Measurements from ENCODE around the gene SYT14. TPM values are rescaled to one million over a fixed set of nuclear protein-coding genes. Genes with fewer than 3 reads are reported as not detected.
"Not testable (repeated sequence)": the region's sequence is repeated elsewhere in the genome, so short reads cannot be mapped to it uniquely, and the experiment has no call there.

Gene SYT14
- total RNA-seq, 1 donor from 2014 or later: 0.03 TPM

GRCh38 chr1:210189426-210189825 lies 251.4 kb downstream of the SYT14 start:
- no peak for TF ChIP-seq CTCF (IDR thresholded peaks at IDR 0.05)

GRCh38 chr1:210195635-210196160 lies 257.7 kb downstream of the SYT14 start:
- H3K9me3 ChIP-seq: no peaks in the 10 kb centered on the region
- intact Hi-C loops (cut with DNase I): no loop called here
- H3K27ac ChIP-seq: no peak overlapping the region

More at GRCh38 chr1:210189426-210189825, 251.4 kb downstream of the SYT14 start:
- Histone ChIP-seq H3K4me1 (no peaks in the 10 kb centered on the region), H3K27me3 (no peaks in the 10 kb centered on the region), H3K27ac (no peak overlapping the region), H3K9me3 (no peaks in the 10 kb centered on the region), H3K36me3 (no peaks in the 10 kb centered on the region), H3K4me3 (no peak overlapping the region)
- ATAC-seq (no peak), DNase-seq (no peak)
- intact Hi-C loops (cut with DNase I): no loop called here

GRCh38 chr1:210196266-210196665 lies 258.2 kb downstream of the SYT14 start:
- intact Hi-C loops (cut with DNase I): not testable (repeated sequence)

More at GRCh38 chr1:210195635-210196160, 257.7 kb downstream of the SYT14 start:
- no peaks in the 10 kb centered on the region for H3K36me3 ChIP-seq
- no peaks in the 10 kb centered on the region for H3K27me3 ChIP-seq
- no peak for ATAC-seq
- DNase-seq: no peak
- no peak for TF ChIP-seq CTCF (IDR thresholded peaks at IDR 0.05)
- H3K4me3 ChIP-seq: no peak overlapping the region
- H3K4me1 ChIP-seq: no peaks in the 10 kb centered on the region

GRCh38 chr1:210198840-210199239 lies 260.8 kb downstream of the SYT14 start:
- intact Hi-C loops (cut with DNase I): no loop called here
- no peaks in the 10 kb centered on the region for H3K36me3 ChIP-seq
- H3K27ac ChIP-seq: no peak overlapping the region
- no peaks in the 10 kb centered on the region for H3K27me3 ChIP-seq
- DNase-seq: no peak
- H3K4me3 ChIP-seq: no peak overlapping the region
- TF ChIP-seq CTCF (IDR thresholded peaks at IDR 0.05): no peak
- ATAC-seq: no peak
- H3K9me3 ChIP-seq: no peaks in the 10 kb centered on the region
- no peaks in the 10 kb centered on the region for H3K4me1 ChIP-seq

More at GRCh38 chr1:210196266-210196665, 258.2 kb downstream of the SYT14 start:
- not testable (repeated sequence) for H3K36me3 ChIP-seq, H3K4me1 ChIP-seq, H3K27me3 ChIP-seq, H3K27ac ChIP-seq, ATAC-seq, H3K9me3 ChIP-seq, H3K4me3 ChIP-seq, DNase-seq

- H3K4me1 ChIP-seq: no peaks in the 10 kb centered on the region
- intact Hi-C loops (cut with DNase I): no loop called here
- TF ChIP-seq CTCF (IDR thresholded peaks at IDR 0.05): peak; percentile 13
- no peak overlapping the region for H3K4me3 ChIP-seq
- ATAC-seq: no peak
- H3K27ac ChIP-seq: no peak overlapping the region
- H3K27me3 ChIP-seq: no peaks in the 10 kb centered on the region
- H3K36me3 ChIP-seq: no peaks in the 10 kb centered on the region
- DNase-seq: no peak
- H3K9me3 ChIP-seq: no peaks in the 10 kb centered on the region
Measured at GRCh38 chr1:210200124-210200736, 262.2 kb downstream of the SYT14 start.

- Histone ChIP-seq H3K36me3 (no peaks in the 10 kb centered on the region), H3K4me3 (no peak overlapping the region), H3K4me1 (no peaks in the 10 kb centered on the region), H3K9me3 (no peaks in the 10 kb centered on the region), H3K27ac (no peak overlapping the region), H3K27me3 (no peaks in the 10 kb centered on the region)
- intact Hi-C loops (cut with DNase I): no loop called here
- no peak for DNase-seq
- ATAC-seq: no peak
- no peak for TF ChIP-seq CTCF (IDR thresholded peaks at IDR 0.05)
Measured at GRCh38 chr1:210201681-210202080, 263.7 kb downstream of the SYT14 start.

Measured in upper lobe of right lung (tissue), 1 donor.